Right lung (tissue), 5 donors: ENCODE measurements around the gene KDM4F. TPM values are rescaled to one million over a fixed set of nuclear protein-coding genes. Genes with fewer than 3 reads are reported as not detected.

ENCODE experiments used
- DNase-seq, 2 donors: peaks; one replicate each; pipeline ENCODE4 v3.0.0-alpha.2; 2013
- polyA plus RNA-seq, 5 donors: library from polyadenylated mRNA; unstranded; fragments of 120-200 nt; gene quantifications; one replicate each; pipeline versions ENCODE4 v1.2.1 to v1.2.3, GENCODE V29; 2013; ENCODE audit warnings: inconsistent platforms in 1 of 5, low replicate concordance in 1 of 5; ENCODE audit not compliant: insufficient read length in 5 of 5, insufficient read depth in 1 of 5

The KDM4F gene
- polyA plus RNA-seq, 5 donors, result not detected

DNA sequence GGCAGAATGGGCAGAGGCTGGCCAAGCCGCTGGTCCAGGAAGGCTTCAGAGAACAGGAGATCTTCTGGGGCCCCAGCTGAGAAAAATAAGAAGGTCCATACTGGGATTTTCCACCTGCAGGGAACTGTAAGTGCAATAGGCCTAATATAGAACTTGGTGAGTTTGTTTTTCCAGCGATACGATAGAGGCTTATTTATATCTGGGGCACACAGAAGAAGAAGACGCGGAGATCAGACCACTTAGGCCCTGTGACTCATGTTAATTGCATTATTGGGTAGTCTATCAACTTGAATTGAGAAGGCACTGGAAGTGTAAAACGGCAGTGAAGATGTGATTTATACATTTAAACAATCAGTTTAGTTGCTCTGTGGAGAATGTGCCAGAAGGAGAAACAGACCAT lies 9.8 kb downstream of the KDM4F start:
- no peak for DNase-seq

DNA sequence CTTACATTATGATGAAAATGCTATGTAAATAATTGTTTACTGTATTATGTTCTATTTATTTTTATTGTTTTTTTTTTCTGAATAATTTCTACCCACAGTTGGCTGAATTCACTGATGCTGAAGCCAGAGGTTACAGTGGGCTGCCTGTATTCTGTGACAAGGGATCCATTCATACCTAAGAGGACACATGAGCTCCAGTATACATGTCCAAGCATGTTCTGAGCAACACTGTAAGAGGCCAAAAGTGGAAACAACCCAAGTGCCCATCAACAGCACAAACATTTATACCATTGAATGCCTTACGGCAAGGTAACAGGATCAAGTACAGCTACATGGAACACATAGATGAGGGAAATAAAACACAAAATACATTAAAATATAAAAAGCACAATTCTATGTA lies 16.1 kb downstream of the KDM4F start:
- no peak for DNase-seq

DNA sequence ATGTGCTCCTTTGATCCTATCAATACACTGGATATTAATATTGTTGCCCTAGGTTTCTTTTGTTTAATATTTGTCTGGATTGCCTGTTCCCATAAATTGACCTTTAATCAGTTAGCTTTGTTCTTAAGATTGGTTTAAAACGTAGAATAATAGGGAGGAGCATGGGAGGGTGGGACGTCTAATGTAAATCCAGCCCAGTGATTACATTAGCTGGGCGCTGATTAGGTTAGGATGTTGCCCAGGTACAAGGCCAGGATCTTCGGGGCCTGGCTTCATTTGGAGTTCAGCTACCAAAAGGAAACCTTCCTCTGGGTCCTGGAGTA lies 17.5 kb downstream of the KDM4F start, which contains the start of gene SRSF8:
TSS of gene SRSF8 (plus strand) at position 204 of the 323 bp plus-strand sequence. CDS start 308 bp downstream, outside the sequence.
- DNase-seq, result no peak

DNA sequence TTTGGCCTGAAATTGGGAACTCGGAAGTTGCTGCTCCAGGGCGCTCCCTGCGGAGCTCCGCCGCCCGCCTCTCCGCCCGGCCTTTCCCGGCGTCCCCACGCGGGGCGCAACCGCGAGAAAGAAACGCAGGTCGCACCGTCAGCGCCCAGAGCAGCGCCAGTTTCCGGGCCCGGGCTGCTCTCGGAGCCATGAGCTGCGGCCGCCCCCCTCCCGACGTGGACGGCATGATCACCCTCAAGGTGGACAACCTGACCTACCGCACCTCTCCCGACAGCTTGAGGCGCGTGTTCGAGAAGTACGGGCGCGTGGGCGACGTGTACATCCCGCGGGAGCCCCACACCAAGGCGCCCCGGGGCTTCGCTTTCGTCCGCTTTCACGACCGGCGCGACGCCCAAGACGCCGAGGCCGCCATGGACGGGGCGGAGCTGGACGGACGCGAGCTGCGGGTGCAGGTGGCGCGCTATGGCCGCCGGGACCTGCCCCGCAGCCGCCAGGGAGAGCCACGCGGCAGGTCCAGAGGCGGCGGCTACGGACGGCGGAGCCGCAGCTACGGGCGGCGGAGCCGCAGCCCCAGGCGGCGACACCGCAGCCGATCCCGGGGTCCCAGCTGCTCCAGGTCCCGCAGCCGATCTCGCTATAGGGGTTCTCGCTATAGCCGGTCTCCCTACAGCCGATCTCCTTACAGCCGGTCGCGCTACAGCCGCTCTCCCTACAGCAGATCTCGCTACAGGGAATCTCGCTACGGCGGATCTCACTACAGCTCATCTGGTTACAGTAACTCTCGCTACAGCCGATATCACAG lies 18.0 kb downstream of the KDM4F start:
- peak; percentile 76 to 80 for DNase-seq

DNA sequence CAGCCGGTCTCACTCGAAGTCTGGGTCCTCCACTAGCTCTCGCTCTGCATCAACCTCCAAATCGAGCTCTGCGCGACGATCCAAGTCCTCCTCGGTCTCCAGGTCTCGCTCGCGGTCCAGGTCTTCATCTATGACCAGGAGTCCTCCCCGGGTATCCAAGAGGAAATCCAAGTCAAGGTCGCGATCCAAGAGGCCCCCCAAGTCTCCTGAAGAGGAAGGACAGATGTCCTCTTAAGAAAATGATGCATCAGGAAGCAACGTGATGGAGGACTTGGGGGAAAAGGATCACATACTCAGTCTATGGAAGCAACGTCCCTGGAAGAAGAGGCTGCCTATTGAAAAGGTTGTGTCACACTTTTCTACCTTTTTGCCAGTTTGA lies 18.6 kb downstream of the KDM4F start:
- no peak for DNase-seq

DNA sequence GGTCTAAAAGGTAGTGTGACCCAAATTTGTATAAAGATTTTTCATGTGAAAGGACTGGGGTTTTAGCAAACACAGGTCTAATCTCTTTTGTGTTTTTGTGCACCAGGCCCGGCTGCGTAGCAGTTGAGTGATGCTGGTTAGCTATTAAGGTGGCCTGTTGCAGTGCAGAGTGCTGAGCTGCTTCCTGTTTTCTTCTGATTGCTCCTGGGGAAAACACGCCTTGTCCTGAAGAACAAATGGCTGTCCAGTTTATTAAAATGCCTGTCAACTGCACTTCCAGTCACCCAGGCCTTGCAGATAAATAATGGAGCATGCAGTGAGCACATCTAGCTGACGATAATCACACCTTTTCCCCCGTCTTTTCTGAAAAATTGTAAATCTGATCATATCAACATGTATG lies 19.3 kb downstream of the KDM4F start:
- peak; percentile 56 to 65 for DNase-seq

DNA sequence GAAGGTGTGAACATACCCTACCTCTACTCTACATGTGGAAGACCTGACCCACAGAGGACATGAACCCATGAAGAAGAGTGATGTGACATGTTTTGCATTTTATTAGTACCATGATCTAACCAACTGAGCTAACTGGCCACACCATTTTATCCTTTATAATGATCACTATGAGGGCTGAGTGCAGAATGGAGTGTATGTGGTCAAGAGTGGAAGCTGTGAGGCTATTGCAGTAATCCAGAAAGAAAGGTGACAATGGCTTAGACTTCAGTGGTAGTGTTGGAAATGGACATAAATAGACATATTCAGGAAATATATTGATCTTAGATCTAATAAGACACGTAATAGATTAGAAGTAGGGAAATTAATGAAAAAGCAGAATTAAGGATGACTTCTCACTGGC lies 21.2 kb downstream of the KDM4F start:
- no peak for DNase-seq

DNA sequence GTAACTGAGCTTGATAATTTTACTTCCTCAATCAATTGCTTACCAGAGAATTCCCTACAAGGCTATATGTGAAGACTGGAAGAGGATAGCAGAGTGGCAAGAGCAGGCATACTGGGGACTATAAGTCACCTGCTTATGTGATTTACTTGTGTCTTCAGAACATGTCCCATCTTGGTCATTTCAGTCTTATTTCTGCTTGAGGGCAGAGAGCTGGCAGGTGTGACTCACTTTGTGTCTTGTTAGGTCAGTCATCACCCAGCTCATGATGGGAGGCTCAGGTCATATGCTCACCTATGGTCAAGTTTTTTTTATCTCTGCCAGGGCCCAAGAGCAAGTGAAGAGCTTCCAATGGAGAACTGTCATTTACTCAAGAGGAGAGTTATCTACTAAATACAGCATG lies 23.7 kb downstream of the KDM4F start:
- DNase-seq, result no peak

DNA sequence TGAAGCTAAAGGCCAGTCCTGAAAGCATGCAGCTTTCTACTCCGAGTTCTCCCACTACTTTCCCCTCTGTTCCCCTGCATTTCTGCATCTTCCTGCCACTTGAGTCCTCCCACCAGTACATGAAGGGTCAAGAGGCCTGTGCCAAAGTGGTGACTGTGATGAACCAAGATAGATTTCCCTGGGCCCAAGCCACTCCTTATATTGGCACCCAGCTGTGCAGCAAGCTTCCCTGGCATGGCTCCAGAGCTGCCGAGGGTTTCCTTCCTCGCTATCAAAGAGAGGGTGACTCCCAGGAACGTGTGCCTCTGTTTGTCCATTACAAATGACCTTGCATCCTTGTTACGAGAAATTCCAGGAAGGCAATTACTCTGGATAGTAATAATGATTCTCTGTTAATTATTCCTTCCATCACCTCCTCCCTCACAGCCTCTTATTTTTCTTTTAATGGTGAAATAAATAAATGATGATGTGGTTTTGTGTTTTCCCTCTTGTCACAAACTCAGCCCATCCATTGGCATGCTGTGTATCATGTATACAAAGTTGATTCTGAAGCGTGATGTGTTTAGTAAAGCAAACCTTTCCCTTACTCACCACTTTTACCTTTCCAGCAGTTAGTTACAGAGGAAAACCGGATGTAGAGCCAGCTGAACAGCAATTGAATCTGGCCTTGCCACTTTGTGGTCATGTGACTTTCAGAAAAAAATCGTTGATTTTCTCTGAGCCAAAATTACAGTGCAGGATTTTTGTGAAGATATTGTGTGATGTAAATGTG lies 25.8 kb downstream of the KDM4F start:
- DNase-seq, result no peak

DNA sequence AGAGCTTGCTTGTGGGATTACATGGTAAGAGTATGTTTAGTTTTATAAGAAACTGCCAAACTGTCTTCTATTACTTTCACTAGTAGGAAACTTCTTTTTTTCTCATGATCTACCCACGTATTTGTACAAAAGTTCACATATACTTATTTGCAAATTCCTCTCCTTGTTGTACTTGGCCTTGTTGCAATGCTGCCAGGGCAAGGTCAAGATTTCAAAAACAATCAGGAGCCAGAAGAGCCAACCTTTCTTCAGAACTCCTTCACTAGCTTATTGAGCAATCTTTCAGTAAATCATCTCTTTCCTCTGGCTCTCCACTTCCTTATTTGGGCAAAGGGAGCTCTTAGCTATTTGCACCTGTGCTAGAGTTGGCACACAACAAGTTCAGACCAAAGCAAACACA lies 27.2 kb downstream of the KDM4F start:
- DNase-seq, result peak in 1 of 2 donors; percentile 37

DNA sequence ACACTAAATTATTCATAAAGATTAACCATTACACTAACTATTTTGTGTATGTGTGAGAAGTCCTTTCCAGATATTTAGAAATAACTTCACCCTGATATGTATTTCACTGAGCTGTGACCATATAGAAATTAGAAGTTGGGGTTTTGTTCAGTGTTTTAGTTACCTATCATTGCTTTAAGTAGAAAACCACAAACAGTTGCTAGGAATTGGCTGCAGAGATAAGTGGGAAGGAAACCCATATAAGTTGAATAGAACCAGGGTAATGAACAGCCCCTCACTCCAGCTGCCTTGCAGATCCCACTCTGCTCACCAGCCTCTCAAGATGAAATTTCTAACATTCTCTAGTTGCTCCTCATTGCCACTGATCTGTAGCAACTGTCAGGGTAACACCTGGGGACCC lies 27.8 kb downstream of the KDM4F start:
- DNase-seq, result no peak

DNA sequence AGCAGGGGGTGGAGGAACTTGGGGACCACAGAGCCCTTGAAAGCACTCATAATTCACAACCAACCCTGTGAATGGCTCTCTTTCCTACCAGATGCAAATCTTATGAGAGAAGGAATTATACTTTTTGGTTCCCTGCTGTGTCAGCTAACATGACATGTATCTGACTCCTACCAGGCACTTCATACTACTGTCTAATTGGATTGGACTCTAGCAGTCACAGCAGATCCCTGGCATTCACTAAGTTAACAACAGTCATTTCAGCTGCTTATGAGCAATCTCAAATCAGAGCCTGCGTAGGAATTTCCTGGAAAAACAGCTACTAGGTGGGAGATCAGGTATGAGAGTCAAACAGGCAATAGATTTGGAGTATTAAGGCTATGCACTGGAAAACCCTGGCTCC lies 29.3 kb downstream of the KDM4F start:
- DNase-seq, result no peak

DNA sequence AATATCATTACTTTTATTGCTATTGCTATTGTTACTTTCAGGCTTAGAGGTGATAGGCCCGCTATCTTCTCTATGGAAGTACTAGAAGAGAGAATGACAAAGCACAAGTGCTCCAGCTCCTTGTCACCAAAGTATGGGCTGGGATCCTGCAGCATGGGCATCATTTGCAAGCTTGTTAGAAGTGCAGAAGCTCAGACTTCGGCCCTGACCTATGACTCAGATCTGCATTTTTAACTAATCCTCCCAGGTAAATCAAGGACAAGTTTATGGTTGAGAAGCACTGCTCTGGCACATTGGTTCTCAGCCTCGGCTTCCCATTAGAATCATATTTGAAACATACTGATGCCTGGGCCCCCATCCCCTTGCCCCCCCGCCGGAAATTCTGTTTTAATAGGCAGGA lies 31.8 kb downstream of the KDM4F start:
- DNase-seq, result no peak

DNA sequence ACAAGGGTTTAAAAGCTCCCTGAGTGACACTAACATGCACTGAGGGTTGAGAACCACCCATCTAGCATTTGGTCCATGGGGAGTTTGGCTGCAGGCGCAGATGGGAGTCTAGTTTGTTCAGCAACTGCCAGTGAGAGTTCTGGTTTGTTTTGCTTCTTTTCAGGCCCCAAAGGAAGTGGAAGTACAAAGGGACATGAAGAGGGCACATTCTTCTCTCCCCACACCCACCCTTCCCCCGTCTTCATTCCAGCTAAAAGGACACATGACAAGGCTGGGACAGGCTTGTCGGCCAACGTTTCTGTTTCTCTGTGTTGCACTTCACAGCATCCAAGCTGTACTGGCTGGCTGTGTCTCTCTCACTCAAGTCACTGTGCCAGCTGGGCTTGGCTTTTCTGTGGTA lies 32.2 kb downstream of the KDM4F start:
- DNase-seq, result no peak

DNA sequence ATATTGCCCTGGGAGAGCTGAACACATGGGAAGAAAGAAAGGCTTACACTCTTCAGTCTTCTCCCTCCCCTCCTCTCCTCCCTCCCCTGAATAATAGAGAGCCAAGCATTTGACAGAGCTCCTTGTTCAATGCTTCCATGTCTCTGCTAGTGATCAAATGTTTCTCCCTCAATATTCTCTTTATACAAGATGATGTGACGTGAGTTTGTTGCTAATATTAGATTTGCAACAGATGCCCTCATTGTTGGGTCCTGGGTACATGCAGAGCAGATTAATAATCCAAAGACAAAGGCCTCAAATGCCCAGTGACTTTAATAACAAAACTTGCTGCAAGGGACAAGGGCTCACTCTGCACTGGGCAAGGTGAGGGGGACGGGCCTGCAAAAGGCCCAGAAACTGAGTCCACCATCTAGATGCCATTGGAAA lies 33.4 kb downstream of the KDM4F start:
- DNase-seq, result no peak

DNA sequence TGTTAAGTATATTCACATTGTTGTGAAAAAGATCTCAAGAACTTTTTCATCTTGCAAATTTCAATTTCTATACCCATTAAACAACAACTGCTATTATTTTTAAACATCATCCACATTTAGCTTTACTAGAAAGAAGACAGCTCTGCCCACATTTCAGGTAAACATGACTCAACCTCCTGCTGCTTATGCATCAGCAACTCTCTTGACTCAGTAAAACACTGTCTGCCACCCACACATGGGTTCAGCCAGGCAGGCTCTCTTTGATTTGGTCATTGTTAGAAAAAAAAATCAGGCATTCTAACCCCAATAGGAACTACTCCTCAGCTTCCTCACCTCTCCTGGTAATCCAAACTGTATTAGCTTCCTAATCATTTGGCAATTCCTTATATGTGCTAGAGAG lies 35.3 kb downstream of the KDM4F start:
- DNase-seq, result no peak

DNA sequence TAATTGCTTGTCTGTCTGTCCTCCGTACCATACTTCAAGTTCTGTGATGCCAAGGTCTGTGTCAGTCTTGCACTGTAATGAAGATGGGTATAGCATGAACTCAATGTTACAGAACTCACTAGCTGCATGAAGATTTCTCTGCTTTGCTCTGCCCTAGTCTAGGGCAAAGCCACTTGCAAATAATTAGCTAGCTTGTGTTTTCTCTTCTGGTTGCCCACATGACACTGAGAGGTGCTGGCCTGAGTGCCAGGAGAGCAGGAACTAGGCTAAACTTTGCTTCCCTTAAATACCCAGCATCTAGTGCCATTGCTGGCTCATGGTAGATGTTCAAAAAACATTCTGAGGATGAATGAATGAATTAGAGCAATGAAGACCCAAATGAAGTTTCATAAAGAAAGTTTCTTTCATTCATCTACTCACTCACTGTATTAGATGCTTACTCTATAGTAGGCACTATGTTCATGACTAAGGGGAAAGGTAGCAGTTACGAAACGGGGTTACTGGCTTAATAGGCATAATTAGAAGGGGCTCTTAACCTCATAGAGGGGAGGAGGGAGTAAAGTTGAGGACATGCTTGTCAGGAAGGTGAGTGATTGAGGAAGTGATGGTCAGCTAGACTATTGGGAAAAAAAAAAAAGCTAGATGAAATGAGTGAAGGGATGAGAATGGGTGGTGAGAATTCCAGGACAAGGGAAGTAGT lies 36.0 kb downstream of the KDM4F start:
- no peak for DNase-seq

DNA sequence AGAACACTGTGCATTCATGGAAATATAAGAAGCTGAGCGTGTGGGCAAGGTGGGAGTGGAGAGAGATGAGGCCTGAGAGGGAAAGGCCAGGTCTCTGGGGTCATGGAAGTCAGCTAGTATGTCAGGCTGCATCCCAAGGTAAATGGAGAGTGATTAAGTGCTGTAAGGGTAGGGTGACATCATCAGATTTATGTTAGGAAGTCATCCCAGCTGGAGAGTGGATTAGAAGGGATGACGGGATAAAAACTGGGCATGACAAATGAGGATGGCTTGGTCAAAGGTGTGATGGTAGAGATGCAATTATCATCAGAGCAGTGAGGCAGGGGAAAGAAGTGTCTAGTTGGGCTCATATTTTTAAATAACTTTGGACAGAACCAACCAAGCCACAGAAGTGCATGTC lies 36.9 kb downstream of the KDM4F start:
- no peak for DNase-seq

DNA sequence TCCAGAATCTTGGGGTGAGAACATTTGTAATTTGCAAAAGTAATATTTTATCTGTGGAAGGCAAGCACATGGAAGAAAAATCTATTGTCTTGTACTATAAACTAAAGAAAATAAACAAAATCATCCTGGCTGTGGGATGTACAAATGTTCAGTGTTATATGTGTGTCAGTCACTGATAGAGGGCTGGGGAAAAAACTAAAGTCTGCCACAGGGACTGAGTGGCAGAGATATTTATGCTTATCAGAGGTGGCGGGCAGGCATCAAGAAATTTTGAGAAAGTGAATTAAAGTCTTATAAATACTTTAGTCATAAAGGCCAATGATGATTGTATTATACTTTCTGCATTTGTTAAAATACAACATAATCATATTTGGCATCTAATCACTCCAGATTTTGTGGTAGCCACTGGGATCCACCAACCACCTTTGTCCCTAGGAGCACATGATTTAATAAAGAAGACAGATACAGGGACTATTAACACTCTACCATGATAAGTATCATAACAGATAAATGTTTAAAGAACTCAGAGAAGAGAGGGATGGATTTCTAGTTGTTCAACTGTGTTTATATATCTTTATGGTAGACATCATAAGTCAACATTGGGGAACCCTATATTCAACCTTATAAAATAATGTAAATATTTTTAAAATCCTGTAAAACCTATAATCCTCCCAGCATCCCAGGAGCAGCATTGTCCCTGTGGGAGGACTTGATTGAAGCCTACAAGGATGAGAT lies 37.8 kb downstream of the KDM4F start:
- no peak for DNase-seq

DNA sequence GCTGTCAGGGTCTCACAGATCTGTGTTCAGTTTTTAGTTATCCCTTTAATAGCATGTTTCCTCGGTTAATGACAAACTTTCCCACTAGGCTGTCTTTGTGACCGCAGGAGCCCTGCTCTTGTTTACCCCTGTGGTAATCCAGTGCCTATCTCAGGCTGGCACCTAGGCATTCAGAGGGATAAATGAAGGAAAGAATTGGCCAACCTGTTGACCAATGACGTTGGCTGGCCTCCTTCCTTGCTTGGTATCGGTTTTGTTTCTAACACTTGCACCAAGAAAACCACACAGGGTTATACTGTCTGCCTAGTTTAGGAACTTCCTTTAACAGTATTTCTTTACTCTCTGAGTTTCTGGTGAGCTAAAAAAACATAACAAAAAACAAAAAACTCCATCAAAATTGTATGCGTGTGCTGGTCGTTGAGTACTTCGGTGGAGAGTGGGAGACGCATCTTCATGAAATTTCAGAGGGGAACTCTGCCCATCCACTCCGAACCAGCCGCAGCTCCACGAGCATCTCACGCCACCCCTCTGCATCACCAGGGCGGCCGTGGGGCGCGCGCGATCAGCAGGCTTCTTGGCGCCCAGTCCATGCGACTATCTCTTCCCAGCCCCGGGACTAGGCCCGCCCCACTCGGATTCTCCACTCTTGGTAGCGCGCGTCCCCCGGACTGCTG lies 39.9 kb downstream of the KDM4F start:
- no peak for DNase-seq
